DMS53 treated with DMSO at 0.1 percent for 48 hours (cell line): ENCODE results near the gene UQCRFS1.
"Not testable (repeated sequence)": the region's sequence is repeated elsewhere in the genome, so short reads cannot be mapped to it uniquely, and the experiment has no call there.

Source experiments
- DNase-seq: peaks from one replicate; lab custom pipeline; 2025; ENCODE audit not compliant: unreplicated experiment; lab: John Stamatoyannopoulos, UW

UQCRFS1 gene

DNA sequence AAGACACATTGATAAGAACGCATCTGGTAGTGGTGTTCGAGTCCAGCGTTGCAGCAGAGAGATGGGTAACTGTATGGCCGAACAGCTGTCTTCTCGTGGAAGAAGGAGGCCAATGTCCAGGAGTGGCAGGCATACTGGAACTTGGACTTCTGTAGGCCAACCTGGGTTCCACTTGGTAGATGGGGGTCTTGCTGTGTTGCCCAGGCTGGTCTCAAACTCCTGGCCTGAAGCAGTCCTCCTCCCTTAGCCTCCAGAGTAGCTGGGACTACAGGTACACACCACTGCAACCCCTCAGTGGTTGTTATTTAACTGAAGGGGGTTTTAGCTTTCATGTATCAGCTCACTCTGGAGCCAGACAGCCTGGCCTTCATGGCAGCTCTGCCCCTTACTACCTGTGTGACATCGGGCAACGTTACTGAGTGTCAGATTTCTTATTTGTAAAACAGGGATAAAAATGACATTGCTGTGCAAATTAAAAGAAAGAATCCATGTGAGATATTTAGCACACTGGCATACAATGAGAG, 2.4 kb upstream of the UQCRFS1 start:
- no peak for DNase-seq

DNA sequence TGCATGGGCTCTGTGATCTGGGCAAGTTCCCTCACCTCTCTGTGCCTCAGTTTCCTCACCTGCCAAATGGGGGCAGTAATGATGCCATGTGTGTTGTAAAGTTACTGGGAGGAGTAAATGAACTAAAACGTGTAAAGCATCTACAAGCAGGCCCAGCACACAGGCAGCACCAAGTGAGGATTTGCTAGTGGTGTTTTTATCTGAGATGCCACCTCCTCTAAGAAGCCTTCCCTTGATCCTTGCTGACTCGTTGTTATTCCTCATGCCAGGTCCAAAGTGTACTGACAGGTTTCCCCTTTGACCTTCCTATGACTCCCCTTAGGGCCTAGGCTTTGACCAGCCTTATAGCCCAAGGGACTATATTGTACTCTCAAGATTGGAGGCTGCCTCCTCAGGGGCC, 1.5 kb upstream of the UQCRFS1 start:
- no peak for DNase-seq

- DNase-seq: no peak
Measured at GRCh38 chr19:29212356-29212647, 649 bp downstream of the UQCRFS1 start.

DNA sequence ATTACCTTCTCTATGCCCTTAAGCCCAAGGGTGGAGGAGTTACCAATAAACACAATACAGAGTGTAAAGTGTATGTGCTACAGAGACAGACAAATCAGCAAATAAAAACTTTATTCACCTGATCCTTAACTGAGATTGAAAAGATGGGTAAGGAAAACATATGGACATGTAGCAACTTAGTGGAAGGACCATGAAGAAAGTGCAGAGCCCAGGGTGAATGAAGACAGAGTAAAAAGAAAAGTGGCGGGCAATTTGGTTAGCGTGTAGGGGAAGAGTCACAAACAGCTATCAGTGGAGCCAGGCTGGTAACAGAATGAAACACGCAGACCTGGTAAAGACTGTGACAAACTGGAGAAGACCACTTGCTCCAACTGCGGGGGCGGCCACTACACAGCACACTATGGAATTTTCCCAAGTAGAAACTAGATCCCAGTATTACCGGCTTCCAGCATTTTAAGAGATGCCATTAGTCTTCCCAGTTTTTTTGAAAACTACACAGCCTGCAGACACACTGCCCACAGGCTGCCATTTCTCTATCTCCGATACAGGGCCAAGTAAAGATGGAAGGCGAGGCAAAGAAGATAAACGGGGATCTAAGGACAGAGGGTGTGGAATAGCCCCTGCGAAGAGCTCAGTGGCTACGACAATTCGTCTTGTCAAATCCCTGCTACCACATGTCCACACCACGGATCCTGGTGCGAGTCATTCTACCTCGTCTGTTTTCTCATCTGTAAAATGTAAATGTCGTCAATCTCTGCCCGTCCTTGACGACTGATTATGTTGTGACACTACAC, 1.2 kb downstream of the UQCRFS1 start:
- DNase-seq: no peak

DNA sequence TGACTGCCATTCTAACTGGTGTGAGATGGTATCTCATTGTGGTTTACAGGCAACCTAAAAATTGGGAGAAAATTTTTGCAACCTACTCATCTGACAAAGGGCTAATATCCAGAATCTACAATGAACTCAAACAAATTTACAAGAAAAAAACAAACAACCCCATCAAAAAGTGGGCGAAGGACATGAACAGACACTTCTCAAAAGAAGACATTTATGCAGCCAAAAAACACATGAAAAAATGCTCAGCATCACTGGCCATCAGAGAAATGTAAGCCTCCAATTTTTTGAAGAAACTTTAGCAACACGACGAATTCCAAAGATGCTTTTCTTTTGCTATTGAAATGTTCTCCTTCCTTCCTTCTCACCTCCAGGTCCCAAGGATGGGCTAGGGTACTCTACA, 1.9 kb downstream of the UQCRFS1 start:
- DNase-seq: not testable (repeated sequence)

DNA sequence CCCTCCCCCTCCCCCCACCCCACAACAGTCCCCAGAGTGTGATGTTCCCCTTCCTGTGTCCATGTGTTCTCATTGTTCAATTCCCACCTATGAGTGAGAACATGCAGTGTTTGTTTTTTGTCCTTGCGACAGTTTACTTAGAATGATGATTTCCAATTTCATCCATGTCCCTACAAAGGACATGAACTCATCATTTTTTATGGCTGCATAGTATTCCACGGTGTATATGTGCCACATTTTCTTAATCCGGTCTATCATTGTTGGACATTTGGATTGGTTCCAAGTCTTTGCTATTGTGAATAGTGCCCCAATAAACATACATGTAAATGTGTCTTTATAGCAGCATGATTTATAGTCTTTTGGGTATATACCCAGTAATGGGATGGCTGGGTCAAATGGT, 2.4 kb downstream of the UQCRFS1 start:
- DNase-seq: not testable (repeated sequence)

- not testable (repeated sequence) for DNase-seq
Measured at GRCh38 chr19:29207403-29208187, 5.4 kb downstream of the UQCRFS1 start.

DNA sequence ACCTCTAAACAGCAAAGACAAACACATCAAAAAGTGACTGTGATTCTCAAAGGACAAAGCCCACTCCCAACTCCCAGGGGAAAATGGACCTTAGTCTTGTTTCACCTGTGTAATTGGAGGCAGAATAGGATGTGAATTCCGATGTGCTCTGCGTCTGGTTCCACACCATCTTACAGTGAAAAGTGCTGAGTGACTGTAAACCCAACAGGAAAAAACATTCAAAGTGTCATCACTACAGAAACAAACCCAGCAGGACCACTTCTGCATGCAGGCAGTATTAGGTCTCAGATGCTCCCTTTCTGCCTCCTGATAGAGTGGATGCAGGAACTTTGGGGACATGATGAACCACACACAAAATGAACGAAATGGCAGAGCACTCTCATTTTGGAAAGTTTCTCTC, 6.5 kb downstream of the UQCRFS1 start:
- DNase-seq: no peak

GRCh38 chr19:29202281-29202680, 10.7 kb downstream of the UQCRFS1 start:
- no peak for DNase-seq

DNA sequence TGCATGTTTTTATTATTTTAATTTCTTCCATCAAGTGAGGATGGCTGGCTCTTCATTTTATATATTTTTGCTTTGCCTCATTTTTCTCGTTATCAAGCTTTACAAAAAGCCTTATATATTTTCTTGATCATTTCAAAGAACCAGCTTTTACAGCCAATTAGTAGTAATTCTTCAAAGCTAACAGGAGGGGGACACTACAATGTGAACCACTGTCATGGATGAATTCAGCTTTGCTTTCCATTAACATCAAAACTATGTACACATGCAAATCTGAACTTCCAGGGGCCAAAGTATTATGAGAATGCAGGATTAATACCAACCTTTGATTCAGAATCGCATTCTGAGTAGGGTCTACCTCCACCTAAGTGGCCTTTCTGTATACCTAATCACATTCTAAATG, 11.1 kb downstream of the UQCRFS1 start:
- DNase-seq: no peak

DNA sequence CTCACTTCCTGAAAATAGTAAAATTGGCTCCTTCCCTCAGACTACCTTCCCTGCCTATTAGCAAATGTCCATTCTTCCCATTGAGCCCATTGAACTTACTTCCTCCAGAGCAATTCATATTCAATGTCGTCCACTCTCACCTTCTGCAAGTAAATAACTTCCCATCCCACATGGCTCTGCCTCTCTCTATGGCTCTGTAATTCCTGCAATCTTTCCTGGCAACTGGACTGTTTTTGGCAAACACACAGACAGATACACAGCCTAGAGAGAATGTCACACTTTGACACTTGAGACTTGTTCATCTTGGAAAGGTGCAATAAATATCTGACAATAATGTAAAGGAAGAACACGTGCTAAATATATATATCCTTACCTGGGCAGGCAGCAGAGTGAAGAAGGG, 18.3 kb downstream of the UQCRFS1 start:
- DNase-seq: no peak

GRCh38 chr19:29193155-29193554, 19.8 kb downstream of the UQCRFS1 start:
- DNase-seq: no peak

GRCh38 chr19:29191005-29191404, 21.9 kb downstream of the UQCRFS1 start:
- no peak for DNase-seq

- no peak for DNase-seq
Measured at GRCh38 chr19:29189033-29189360, 24.0 kb downstream of the UQCRFS1 start.

GRCh38 chr19:29188289-29189032, 24.5 kb downstream of the UQCRFS1 start:
- DNase-seq: no peak

- no peak for DNase-seq
Measured at GRCh38 chr19:29187676-29188075, 25.3 kb downstream of the UQCRFS1 start.

GRCh38 chr19:29185427-29185826, 27.5 kb downstream of the UQCRFS1 start:
- DNase-seq: no peak

- DNase-seq: no peak
Measured at GRCh38 chr19:29176981-29177754, 35.8 kb downstream of the UQCRFS1 start.

DNA sequence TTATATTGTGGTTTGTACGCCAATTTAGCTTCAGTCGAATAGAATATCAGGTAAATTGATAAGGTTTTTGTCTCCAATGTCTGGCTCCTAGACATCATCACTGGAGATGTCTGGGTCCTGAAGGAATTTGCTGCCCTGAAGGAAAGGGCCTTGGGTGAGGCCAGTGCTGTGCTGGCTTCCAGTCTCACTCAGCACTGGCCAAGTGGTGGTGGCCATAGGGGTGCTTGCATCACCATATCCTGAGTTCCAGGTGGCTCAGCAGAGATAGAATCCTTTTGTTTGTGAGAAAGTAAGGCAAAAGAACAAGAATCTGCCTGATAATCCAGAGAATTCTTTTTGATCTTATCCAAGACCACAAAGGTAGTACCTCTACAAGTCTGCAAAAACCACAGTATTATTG, 39.1 kb downstream of the UQCRFS1 start:
- no peak for DNase-seq

DNA sequence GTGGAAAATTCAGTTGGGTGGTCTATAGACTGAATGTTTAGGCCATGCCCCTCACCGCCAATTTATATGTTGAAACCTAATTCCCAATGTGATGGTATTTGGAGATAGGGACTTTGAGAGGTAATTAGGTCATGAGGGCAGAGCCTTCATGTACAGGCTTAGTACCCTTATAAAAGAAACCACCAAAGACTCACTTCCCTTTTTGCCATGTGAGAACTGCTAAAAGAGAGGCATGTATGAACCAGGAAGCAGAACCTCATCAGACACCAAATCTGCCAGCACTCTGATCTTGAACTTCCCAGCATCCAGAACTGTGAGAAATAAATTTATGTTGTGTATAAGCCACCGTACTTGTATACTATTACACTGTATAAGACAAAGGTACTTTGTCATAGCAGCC, 40.6 kb downstream of the UQCRFS1 start:
- no peak for DNase-seq

- no peak for DNase-seq
Measured at GRCh38 chr19:29171525-29171924, 41.4 kb downstream of the UQCRFS1 start.
